SK-N-SH treated with all-trans-retinoic acid at 6 μM for 48 hours (cell line): ENCODE data around the gene CLEC2D.

Source experiments
- ARNTL ChIP-seq: fragments of 450-650 bp; formaldehyde crosslinking; IDR thresholded peaks from 2 replicates; pipeline ENCODE4 v1.5.0; 2020; ENCODE audit warnings: low read depth, mild to moderate bottlenecking, moderate library complexity, borderline replicate concordance
- CREB5 ChIP-seq: fragments of 250-450 bp; sonication (Bioruptor Pico); IDR thresholded peaks from 2 replicates; pipeline ENCODE4 v1.5.1; 2020; ENCODE audit warnings: low read depth, mild to moderate bottlenecking, moderate library complexity
- CSDC2 ChIP-seq: fragments of 250-450 bp; sonication (Bioruptor Pico); IDR thresholded peaks from 2 replicates; pipeline ENCODE4 v1.5.0; 2020; ENCODE audit warnings: mild to moderate bottlenecking, moderate library complexity
- CSRNP3 ChIP-seq: fragments of 250-450 bp; sonication (Bioruptor Pico); IDR thresholded peaks from 2 replicates; pipeline ENCODE4 v1.5.1; 2021; ENCODE audit warnings: mild to moderate bottlenecking, moderate library complexity
- ISL1 ChIP-seq: fragments of 250-450 bp; sonication (Bioruptor Pico); IDR thresholded peaks from 2 replicates; pipeline ENCODE4 v2.1.2; 2022; ENCODE audit warnings: mild to moderate bottlenecking, moderate library complexity
- PATZ1 ChIP-seq: fragments of 250-450 bp; sonication (Bioruptor Pico); IDR thresholded peaks from 2 replicates; pipeline ENCODE4 v1.8.0; 2020; ENCODE audit warnings: mild to moderate bottlenecking, moderate library complexity, borderline replicate concordance
- POU6F1 ChIP-seq: fragments of 250-450 bp; sonication (Bioruptor Pico); IDR thresholded peaks from 2 replicates; pipeline ENCODE4 v1.8.0; 2021; ENCODE audit warnings: low read depth, mild to moderate bottlenecking, moderate library complexity, borderline replicate concordance
- ZFP30 ChIP-seq: fragments of 450-650 bp; formaldehyde crosslinking; IDR thresholded peaks from 2 replicates; pipeline ENCODE4 v1.5.0; 2022; ENCODE audit warnings: mild to moderate bottlenecking, moderate library complexity
- ZNF70 ChIP-seq: fragments of 450-650 bp; formaldehyde crosslinking; IDR thresholded peaks from 2 replicates; pipeline ENCODE4 v1.5.0; 2020; ENCODE audit warnings: mild to moderate bottlenecking, moderate library complexity
- ZNF8 ChIP-seq: fragments of 450-650 bp; formaldehyde crosslinking; IDR thresholded peaks from 2 replicates; pipeline ENCODE4 v1.5.0; 2020; ENCODE audit warnings: mild to moderate bottlenecking, moderate library complexity

GRCh38 chr12:9651265-9651729 is 18.2 kb upstream of the CLEC2D start:
- TF ChIP-seq POU6F1 (CRISPR knock-in tag) (no peak), CSDC2 (CRISPR knock-in tag) (no peak), ZFP30 (no peak), CSRNP3 (CRISPR knock-in tag) (no peak), ZNF70 (no peak), ARNTL (CRISPR knock-in tag) (no peak), PATZ1 (CRISPR knock-in tag) (no peak), CREB5 (CRISPR knock-in tag) (no peak), ZNF8 (no peak), ISL1 (no peak)
